HEK293 (cell line): ENCODE measurements around the gene OR1F1.
A peak's percentile ranks its signal among the peaks of the same experiment; 100 is the strongest.

Experiments
- GLI2 ChIP-seq: fragments of 450-650 bp; formaldehyde crosslinking; IDR thresholded peaks from 2 replicates; pipeline ENCODE4; 2017; ENCODE audit warnings: missing biosample characterization, missing genetic modification characterization, low read depth, borderline replicate concordance
- KLF1 ChIP-seq: fragments of 450-650 bp; formaldehyde crosslinking; IDR thresholded peaks from 2 replicates; pipeline ENCODE4 v1.5.1; 2016; ENCODE audit warnings: missing biosample characterization, missing genetic modification characterization
- KLF9 ChIP-seq: fragments of 450-650 bp; formaldehyde crosslinking; IDR thresholded peaks from 2 replicates; pipeline ENCODE4 v1.5.1; 2016; ENCODE audit warnings: missing biosample characterization, missing genetic modification characterization, low read depth
- PRDM2 ChIP-seq: fragments of 450-650 bp; formaldehyde crosslinking; IDR thresholded peaks from 2 replicates; pipeline ENCODE4 v1.5.1; 2016; ENCODE audit warnings: missing biosample characterization, missing genetic modification characterization, borderline replicate concordance
- TRIM28 ChIP-seq: IDR thresholded peaks from 2 replicates; pipeline ENCODE4 v1.6.1; 2011; ENCODE audit warnings: low read length, control low read depth, borderline replicate concordance
- ZBTB11 ChIP-seq: fragments of 450-650 bp; formaldehyde crosslinking; conservative IDR thresholded peaks from 2 replicates; pipeline ENCODE4 v1.5.1; 2016; ENCODE audit warnings: low read depth, missing biosample characterization, missing genetic modification characterization
- ZBTB17 ChIP-seq: fragments of 450-650 bp; formaldehyde crosslinking; IDR thresholded peaks from 2 replicates; pipeline ENCODE4 v1.5.1; 2016; ENCODE audit warnings: missing biosample characterization, missing genetic modification characterization
- ZBTB49 ChIP-seq: fragments of 450-650 bp; formaldehyde crosslinking; IDR thresholded peaks from 2 replicates; pipeline ENCODE4 v1.5.1; 2016; ENCODE audit warnings: missing biosample characterization, missing genetic modification characterization, low read depth
- ZNF174 ChIP-seq: fragments of 450-650 bp; formaldehyde crosslinking; IDR thresholded peaks from 2 replicates; pipeline ENCODE4 v1.5.0; 2017; ENCODE audit warnings: missing biosample characterization, mild to moderate bottlenecking, missing genetic modification characterization
- ZNF202 ChIP-seq: fragments of 450-650 bp; formaldehyde crosslinking; IDR thresholded peaks from 2 replicates; pipeline ENCODE4 v1.5.1; 2016; ENCODE audit warnings: missing biosample characterization, missing genetic modification characterization, borderline replicate concordance
- ZNF266 ChIP-seq: fragments of 450-650 bp; formaldehyde crosslinking; IDR thresholded peaks from 2 replicates; pipeline ENCODE4 v1.5.1; 2016; ENCODE audit warnings: missing biosample characterization, missing genetic modification characterization, low read depth
- ZNF354C ChIP-seq: fragments of 450-650 bp; formaldehyde crosslinking; IDR thresholded peaks from 2 replicates; pipeline ENCODE4 v1.5.1; 2016; ENCODE audit warnings: missing biosample characterization, missing genetic modification characterization, low read depth, borderline replicate concordance
- ZNF449 ChIP-seq: fragments of 450-650 bp; formaldehyde crosslinking; IDR thresholded peaks from 2 replicates; pipeline ENCODE4 v1.5.1; 2017; ENCODE audit warnings: missing biosample characterization, mild to moderate bottlenecking, missing genetic modification characterization, moderate library complexity
- ZNF501 ChIP-seq: fragments of 450-650 bp; formaldehyde crosslinking; IDR thresholded peaks from 2 replicates; pipeline ENCODE4 v1.5.1; 2016; ENCODE audit warnings: missing biosample characterization, missing genetic modification characterization
- ZNF521 ChIP-seq: fragments of 450-650 bp; formaldehyde crosslinking; IDR thresholded peaks from 2 replicates; pipeline ENCODE4 v1.5.1; 2017; ENCODE audit warnings: missing biosample characterization, mild to moderate bottlenecking, missing genetic modification characterization
- ZNF626 ChIP-seq: fragments of 450-650 bp; sonication (Bioruptor Pico); formaldehyde crosslinking; IDR thresholded peaks from 2 replicates; pipeline ENCODE4 v1.5.1; 2018; ENCODE audit warnings: missing biosample characterization, missing genetic modification characterization, inconsistent platforms
- ZNF645 ChIP-seq: fragments of 450-650 bp; formaldehyde crosslinking; IDR thresholded peaks from 2 replicates; pipeline ENCODE4; 2016; ENCODE audit warnings: missing biosample characterization, missing genetic modification characterization
- ZNF707 ChIP-seq: fragments of 450-650 bp; formaldehyde crosslinking; IDR thresholded peaks from 2 replicates; pipeline ENCODE4 v1.5.1; 2016; ENCODE audit warnings: missing biosample characterization, missing genetic modification characterization
- ZSCAN18 ChIP-seq: fragments of 450-650 bp; formaldehyde crosslinking; IDR thresholded peaks from 2 replicates; pipeline ENCODE4 v1.5.1; 2016; ENCODE audit warnings: missing biosample characterization, missing genetic modification characterization

OR1F1 gene

GRCh38 chr16:3188925-3189825 lies 1.2 kb downstream of the OR1F1 start (continued):
- TF ChIP-seq ZBTB49 (tag by site-specific recombination) (no peak), KLF9 (peak; percentile 79), ZNF354C (tag by site-specific recombination) (no peak), ZNF501 (tag by site-specific recombination) (peak; percentile 47; the same call in 1 of the 2 replicates), ZBTB17 (tag by site-specific recombination) (peak; percentile 91), ZNF202 (tag by site-specific recombination) (no peak), ZNF449 (tag by site-specific recombination) (peak; percentile 45; the same call in 1 of the 2 replicates), ZNF266 (tag by site-specific recombination) (no peak), ZBTB11 (tag by site-specific recombination) (peak; percentile 83), ZNF174 (tag by site-specific recombination) (no peak), GLI2 (tag by site-specific recombination) (no peak), ZNF521 (tag by site-specific recombination) (no peak), ZNF626 (tag by site-specific recombination) (no peak), ZNF707 (tag by site-specific recombination) (no peak), ZNF645 (tag by site-specific recombination) (no peak), TRIM28 (no peak), ZSCAN18 (tag by site-specific recombination) (0 out of 2 replicates have a peak, but pooled peaks have one; percentile 60), KLF1 (peak; percentile 86), PRDM2 (tag by site-specific recombination) (no peak)
